Adrenal gland (tissue), 5 donors: ENCODE results near the gene TNIK.

Experiments used
- POLR2A ChIP-seq, 2 donors: fragments of 450-650 bp; IDR thresholded peaks; one replicate each; pipeline ENCODE4 v1.6.1; 2017; ENCODE audit warnings: antibody characterized with exemption in 2 of 2, mild to moderate bottlenecking in 2 of 2, moderate library complexity in 1 of 2
- TF ChIP-seq, protein P1 (sequence below), 6 experiments: fragments of 450-650 bp in 4 of 6; fragments of 200-600 bp in 2 of 6; sonication (generic) in 1 of 6; IDR thresholded peaks; 1 replicate in 5 of 6; 2 replicates in 1 of 6; pipeline versions ENCODE4 v1.5.1 to v1.8.0; 2016 to 2021; ENCODE audit warnings: antibody characterized with exemption in 6 of 6, mild to moderate bottlenecking in 2 of 6, moderate library complexity in 1 of 6
- donor health status: DM: no; HTN: no; CAD: no.

DNA sequence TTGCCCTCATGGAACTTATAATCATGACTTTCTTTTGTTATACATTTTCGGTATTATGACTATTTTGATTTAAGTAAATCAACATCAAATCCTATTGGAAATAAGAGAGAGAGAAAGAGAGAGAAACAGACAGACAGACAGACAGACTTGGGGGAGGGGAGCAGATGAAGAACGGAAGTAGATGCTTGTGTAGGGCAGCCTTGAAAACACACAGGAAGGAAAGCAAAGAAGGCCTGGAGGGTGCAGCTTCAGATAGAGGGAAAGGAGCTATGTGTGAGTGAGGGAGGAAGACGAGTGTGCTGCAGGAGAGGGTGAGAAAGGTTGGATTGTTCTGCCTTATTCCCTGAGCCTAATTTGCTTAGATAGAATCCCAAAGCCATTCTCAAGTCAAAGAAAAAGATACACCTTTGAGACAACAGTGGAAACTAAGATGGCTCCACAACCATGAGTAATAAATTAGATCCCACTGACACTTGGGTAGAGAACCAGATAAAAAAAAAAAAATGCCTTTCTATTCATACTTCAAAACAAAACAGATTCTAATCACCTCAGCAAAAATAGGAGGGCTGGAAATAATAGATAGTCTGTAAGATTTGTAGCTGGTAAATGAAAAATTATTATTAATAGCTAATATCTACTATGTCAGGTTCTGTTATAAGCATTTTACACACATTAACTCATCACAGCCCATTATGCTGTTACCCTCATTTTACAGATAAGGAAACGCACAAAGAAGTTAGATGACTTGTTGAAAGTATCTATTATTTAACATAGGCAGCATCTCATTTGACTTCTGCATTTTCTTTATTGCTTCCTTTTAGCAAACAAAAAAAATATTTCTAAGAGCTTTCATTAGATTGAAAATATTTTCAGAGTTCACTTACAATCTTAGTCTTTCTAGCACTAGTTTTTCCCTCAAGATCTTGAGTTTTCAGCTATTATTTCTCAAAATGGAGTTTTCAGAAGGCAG, 214.1 kb downstream of the TNIK start:
- TF ChIP-seq, protein P1, sequence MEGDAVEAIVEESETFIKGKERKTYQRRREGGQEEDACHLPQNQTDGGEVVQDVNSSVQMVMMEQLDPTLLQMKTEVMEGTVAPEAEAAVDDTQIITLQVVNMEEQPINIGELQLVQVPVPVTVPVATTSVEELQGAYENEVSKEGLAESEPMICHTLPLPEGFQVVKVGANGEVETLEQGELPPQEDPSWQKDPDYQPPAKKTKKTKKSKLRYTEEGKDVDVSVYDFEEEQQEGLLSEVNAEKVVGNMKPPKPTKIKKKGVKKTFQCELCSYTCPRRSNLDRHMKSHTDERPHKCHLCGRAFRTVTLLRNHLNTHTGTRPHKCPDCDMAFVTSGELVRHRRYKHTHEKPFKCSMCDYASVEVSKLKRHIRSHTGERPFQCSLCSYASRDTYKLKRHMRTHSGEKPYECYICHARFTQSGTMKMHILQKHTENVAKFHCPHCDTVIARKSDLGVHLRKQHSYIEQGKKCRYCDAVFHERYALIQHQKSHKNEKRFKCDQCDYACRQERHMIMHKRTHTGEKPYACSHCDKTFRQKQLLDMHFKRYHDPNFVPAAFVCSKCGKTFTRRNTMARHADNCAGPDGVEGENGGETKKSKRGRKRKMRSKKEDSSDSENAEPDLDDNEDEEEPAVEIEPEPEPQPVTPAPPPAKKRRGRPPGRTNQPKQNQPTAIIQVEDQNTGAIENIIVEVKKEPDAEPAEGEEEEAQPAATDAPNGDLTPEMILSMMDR (IDR thresholded peaks at IDR 0.05), result no peak
- TF ChIP-seq POLR2A (IDR thresholded peaks at IDR 0.05), result no peak
